NB4 (cell line): ENCODE results near the gene SAPCD2.

Source experiments
- POLR2A ChIP-seq: IDR thresholded peaks from 2 replicates; pipeline ENCODE4 v1.6.1; 2011; ENCODE audit warnings: mild to moderate bottlenecking; ENCODE audit not compliant: insufficient read length; ENCODE audit errors: extremely low read depth
- TF ChIP-seq, protein P1 (sequence below): IDR thresholded peaks from one replicate; pipeline ENCODE4 v1.5.1; 2012; ENCODE audit warnings: low read depth, low read length
- TF ChIP-seq, protein P2 (sequence below): IDR thresholded peaks from 2 replicates; pipeline ENCODE4 v1.6.1; 2011; ENCODE audit warnings: low read depth, low read length

DNA sequence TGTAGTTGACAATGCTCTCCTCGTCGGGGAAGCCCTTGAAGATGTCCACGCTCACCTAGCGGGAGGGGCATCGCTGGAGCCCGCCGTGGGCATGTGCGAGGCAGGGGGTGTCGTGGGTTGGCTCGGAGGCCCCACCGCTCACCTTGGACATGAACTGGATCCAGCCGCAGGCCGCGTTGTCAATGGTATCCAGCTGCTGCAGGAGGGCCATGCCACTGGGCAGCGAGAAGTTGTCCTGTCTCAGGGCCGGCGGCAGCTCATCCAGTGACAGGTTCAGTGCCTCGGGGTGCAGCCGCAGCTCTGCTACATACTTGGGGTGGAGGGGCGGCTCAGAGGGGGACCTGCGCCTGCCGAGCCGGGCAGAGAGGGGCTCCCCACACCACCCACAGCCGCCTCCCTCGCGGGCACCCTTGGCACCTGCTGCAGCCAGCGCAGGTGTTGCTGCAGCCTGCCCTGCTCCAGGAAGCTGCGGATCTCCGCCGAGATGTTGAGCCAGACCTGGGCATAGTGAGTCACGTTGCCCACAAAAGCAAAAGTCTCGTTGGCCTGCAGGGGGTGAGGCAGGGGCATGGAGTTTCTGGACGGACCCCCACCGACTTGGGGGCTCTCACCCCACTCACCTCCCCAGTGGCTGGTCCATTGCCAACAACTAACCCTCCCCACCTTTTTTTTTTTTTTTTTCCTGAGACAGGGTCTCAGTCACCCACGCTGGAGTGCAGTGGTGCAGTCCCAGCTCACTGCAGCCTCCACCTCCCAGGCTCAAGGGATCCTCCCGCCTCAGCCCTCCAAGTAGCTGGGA is 51.4 kb downstream of the SAPCD2 start:
- TF ChIP-seq, protein P1, sequence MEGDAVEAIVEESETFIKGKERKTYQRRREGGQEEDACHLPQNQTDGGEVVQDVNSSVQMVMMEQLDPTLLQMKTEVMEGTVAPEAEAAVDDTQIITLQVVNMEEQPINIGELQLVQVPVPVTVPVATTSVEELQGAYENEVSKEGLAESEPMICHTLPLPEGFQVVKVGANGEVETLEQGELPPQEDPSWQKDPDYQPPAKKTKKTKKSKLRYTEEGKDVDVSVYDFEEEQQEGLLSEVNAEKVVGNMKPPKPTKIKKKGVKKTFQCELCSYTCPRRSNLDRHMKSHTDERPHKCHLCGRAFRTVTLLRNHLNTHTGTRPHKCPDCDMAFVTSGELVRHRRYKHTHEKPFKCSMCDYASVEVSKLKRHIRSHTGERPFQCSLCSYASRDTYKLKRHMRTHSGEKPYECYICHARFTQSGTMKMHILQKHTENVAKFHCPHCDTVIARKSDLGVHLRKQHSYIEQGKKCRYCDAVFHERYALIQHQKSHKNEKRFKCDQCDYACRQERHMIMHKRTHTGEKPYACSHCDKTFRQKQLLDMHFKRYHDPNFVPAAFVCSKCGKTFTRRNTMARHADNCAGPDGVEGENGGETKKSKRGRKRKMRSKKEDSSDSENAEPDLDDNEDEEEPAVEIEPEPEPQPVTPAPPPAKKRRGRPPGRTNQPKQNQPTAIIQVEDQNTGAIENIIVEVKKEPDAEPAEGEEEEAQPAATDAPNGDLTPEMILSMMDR, result no peak
- TF ChIP-seq POLR2A, result no peak
- TF ChIP-seq, protein P2, sequence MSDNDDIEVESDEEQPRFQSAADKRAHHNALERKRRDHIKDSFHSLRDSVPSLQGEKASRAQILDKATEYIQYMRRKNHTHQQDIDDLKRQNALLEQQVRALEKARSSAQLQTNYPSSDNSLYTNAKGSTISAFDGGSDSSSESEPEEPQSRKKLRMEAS, result no peak
